GM18868 (cell line): ENCODE results near the gene IL1RL1.

Source experiments
- ATAC-seq: cut with Tn5 transposase; IDR thresholded peaks from one replicate; pipeline ENCODE4 v1.9.1; 2021; ENCODE audit warnings: mild to moderate bottlenecking, moderate library complexity; ENCODE audit not compliant: unreplicated experiment

IL1RL1 gene

DNA sequence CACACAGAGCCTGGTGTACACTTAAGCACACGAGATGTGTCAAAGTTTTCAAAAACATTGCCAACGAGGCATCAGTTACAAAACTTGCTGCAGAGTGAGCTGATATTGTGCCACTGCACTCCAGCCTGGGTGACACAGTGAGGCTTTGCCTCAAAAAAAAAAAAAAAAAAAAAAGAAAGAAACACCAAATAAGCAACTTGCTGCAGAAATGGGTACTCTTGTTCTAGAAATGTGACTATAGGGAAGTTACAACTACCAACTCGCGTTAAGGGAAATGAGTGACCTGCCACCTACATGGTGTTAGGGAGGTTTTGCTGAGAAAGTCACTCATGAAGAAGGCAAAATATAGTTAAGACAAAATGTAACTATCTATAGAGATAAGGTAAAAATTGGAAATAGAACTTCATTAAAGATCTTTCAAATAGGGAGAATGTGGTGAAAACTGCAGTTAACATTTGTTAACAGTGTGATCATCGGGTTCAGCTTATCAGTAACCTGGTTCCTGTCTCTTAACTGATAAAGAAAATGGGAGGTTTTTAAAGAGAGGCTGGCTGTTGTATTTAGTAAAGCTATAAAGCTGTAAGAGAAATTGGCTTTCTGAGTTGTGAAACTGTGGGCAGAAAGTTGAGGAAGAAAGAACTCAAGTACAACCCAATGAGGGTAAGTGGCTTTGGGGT lies at the start of gene IL1RL1:
IL1RL1 (plus strand) TSS at position 600 of the 677 bp plus-strand sequence. CDS start 26,702 bp downstream, outside the sequence.
- ATAC-seq, result no peak

- ATAC-seq, result no peak
Observed at GRCh38 chr2:102262216-102263129, 48.9 kb upstream of the IL1RL1 start.

DNA sequence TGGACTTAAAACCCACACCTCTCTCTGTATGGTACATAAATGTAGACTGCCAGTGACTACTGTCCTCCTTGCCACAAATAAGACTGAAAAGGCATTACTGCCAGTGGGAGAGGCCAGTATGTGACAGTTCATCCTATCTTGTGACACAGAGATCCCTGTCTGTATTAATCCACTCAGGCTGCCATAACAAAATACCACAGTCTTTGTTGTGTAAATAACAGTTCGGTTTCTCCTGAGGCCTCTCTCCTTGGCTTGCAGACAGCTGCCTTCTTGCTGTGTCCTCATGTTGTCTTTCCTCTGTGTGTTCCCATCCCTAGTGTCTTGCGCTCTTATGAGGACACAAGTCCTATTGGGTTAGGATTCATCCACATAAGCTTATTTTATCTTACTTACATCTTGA lies 46.4 kb upstream of the IL1RL1 start:
- ATAC-seq, result no peak

DNA sequence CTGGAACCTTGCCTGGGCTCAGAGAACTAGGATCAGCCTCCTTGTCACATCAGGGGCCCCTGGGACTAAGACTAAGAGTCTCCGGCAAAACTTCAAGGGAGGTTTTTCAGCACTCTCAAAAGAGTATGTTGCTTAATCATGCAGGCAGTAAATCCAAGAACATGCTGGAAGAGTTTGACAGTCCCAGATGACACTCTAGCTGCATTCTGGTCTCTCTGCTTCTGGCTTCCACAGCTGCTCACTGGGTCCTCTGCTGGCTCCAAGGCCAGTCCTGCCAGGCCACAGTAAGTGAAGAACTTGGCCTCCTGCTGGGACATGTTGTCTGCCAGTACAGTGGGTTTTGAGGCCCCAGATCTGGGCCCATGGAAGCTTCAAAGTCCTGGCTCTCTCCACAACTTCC lies 45.2 kb upstream of the IL1RL1 start:
- no peak for ATAC-seq

- no peak for ATAC-seq
Observed at GRCh38 chr2:102267774-102268173, 43.6 kb upstream of the IL1RL1 start.

- no peak for ATAC-seq
Observed at GRCh38 chr2:102268510-102269199, 42.7 kb upstream of the IL1RL1 start.

- ATAC-seq, result no peak
Observed at GRCh38 chr2:102269200-102269524, 42.2 kb upstream of the IL1RL1 start.

DNA sequence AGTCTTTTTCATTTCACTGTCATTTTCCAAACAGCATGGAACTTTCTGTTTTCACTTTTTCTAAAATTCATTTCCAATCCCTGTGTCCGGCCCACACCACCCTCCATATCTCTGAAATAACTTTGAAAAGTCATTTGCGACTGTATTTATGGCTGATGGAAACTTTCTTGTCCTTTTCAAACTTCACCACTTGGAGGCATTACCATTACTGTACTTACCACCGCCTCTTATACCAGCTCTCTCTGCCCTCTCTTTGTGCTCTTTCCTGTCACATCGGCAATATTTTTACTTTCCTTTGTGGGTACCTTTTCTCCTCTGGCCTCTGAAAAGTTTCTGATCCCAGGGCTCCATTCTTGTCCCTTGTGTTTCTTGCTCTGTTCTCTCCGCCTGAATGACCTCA lies 39.5 kb upstream of the IL1RL1 start:
- no peak for ATAC-seq

DNA sequence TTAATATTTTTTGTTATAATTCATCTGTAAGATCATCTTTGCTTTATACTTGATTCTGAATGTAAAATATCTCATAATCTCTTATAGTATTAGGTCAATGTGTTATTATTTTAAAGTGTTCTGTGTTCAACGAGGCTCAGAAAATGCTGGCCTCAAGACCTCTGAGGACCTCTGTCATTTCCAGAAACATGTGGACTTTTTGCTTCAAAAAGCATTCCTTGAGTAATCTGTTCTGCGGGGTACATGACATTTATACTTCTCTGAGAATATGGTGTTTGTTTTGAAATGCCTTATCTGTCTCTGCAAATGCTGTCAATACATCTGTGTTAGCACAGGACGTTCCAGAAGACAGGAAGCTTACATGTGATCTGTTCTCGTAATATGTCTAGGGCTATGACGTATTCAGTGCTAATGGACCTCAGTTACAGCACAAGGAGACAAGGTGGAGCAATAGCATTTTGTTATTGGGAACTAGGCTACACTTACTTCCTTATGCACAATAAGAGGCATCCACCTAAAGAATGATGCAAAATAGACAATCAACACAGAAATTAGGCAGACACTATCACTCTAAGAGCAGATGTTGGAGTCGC lies 37.6 kb upstream of the IL1RL1 start:
- ATAC-seq, result no peak

DNA sequence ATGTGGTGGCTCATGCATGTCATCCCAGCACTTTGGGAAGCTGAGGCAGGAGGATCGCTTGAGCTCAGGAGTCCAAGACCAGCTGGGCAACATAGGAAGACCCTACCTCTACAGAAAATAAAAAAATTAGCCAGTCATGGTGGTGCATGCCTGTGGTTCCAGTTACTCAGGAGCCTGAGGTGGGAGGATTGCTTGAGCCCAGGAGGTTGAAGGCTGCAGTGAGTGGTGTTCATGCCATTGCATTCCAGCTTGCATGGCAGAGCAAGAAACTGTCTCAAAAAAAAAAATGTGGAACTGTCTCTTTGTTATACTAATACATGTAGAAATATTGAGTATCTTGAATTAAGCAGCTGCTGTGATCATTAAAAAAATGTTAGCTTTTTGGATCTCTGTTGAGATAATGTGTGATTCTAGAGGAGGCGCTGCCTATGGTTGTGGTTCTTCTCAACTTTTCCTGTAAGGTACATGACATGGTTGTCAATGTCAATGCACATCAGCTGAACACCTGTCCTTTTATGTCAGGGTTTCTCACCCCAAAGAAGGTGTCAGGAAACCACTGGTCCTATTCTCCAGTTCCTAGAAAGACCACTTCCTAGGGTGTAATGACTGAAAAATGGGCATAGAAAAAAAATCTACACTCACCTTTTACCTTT lies 34.7 kb upstream of the IL1RL1 start:
- no peak for ATAC-seq

DNA sequence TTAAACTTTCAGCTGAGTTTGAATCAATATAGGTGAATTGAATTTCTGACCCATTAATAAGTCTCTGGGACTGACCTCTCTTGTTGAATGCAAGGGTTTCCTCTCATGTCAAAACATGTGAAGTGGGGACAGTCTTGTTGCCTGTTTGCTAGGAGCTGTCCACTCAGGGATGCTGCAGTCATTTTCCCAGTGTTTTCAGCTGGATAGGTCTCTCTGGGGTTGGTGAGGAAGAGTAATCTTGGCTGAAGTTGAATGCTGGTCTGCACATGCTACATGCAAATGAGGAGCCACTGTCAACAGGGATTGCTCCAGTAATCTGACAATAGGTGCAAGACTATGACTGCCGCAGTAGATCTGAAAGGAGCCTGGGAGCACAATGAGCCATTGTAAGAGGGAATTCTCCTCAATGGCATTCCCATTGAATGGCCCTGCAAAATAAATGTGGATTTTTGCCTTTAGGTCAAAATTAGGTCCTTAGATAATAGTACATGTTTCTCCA lies 34.1 kb upstream of the IL1RL1 start:
- no peak for ATAC-seq

DNA sequence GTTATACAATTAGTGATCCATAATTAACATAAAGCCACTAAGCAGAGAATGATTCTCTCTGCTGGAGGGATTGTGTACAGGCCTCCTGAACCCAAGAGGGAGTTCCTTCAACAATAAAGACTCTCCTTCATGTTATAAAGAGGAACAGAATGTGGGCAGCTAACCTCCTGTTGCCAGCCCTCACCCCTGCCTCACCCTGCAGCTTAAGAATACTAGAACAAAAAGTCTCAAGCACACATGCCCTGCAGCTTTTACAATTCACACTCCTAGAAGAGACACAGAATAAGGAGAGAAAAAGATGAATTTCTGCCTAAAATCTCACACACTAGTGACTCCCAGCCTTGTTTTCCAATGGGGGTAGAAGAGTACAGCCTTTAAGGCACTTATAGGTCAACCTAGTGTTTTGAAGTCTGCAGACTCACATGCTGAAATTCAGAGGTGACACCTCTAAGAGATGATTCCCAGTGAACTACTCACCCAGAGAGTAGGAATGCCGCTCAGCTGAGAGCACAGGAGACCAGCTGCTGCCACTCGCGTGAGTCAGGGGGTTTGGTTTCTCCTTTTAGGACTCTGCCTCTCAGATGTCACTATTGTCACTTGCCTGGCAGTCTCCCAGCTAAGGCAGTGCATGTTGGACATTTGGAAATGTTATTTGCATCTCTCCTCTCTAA lies 32.5 kb upstream of the IL1RL1 start:
- no peak for ATAC-seq

GRCh38 chr2:102279391-102279735 lies 32.0 kb upstream of the IL1RL1 start:
- ATAC-seq, result no peak

DNA sequence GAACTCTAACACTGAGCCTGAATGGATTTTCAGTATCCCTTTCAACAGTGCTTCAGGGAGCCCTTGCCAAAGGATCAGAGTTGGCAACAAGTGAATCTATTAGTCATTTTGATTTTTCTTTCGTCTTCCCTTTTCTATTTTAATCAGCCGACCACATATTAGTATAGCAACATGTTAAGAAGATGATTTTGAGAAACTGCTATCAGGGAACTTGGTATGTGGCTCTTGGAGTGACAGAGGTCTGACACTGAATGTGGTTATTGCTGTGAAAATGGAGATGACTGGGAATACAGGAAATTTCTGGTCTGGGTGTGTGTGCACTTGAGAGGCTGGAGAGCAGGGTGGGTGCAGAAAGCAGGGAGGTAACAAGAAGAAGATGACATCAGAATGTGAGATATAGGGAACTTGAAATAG lies 28.7 kb upstream of the IL1RL1 start:
- ATAC-seq, result no peak

GRCh38 chr2:102283996-102284395 lies 27.4 kb upstream of the IL1RL1 start:
- ATAC-seq, result no peak

- no peak for ATAC-seq
Observed at GRCh38 chr2:102284611-102285010, 26.8 kb upstream of the IL1RL1 start.

DNA sequence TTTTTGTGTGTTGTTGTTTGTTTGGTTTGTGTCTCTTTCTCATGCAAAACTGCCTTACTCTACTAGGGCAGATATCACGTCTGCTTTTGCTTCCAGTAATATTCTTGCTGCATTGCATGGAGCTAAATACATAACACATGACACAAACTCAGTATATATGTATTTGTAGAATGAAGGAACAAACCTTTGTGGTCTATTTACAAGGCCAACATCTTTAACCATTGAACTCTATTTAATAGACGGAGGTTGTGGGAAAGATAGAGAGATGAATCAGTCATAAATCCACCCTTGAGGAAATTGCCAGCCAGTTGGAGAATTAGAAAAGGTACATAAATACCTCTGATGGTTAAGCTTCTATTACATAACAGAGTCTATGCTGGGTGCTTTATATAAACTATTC lies 26.0 kb upstream of the IL1RL1 start:
- ATAC-seq, result no peak

GRCh38 chr2:102286041-102286440 lies 25.3 kb upstream of the IL1RL1 start:
- no peak for ATAC-seq

GRCh38 chr2:102289129-102289528 lies 22.2 kb upstream of the IL1RL1 start:
- no peak for ATAC-seq

GRCh38 chr2:102290594-102290993 lies 20.8 kb upstream of the IL1RL1 start:
- no peak for ATAC-seq
